GM12891 (cell line): ENCODE measurements around the gene FAM83D.

ENCODE experiments used
- DNase-seq: peaks from one replicate; pipeline ENCODE4 v3.0.0; 2011; ENCODE audit warnings: low spot score; ENCODE audit not compliant: insufficient read length
- FAIRE-seq: peaks from 2 replicates; lab custom pipeline; 2011; peaks lifted over from hg19 to GRCh38; lab: Jason Lieb, UNC
- PAX5 ChIP-seq: IDR thresholded peaks from 2 replicates; pipeline ENCODE4 v1.6.1; 2011; ENCODE audit warnings: low read length, moderate library complexity, mild to moderate bottlenecking; ENCODE audit not compliant: insufficient read depth, severe bottlenecking
- POLR2A ChIP-seq: IDR thresholded peaks from 2 replicates; pipeline ENCODE4 v1.6.1; 2011; ENCODE audit warnings: low read depth, low read length, control low read depth
- POLR2AphosphoS5 ChIP-seq: IDR thresholded peaks from 2 replicates; pipeline ENCODE4 v1.6.1; 2011; ENCODE audit warnings: low read depth, low read length, control low read depth
- POU2F2 ChIP-seq: IDR thresholded peaks from 2 replicates; pipeline ENCODE4 v1.6.1; 2011; ENCODE audit warnings: low read depth, mild to moderate bottlenecking, control low read depth, low read length, moderate library complexity
- SPI1 ChIP-seq: IDR thresholded peaks from 2 replicates; pipeline ENCODE4 v1.6.1; 2011; ENCODE audit warnings: low read depth, low read length, control low read depth
- TAF1 ChIP-seq: IDR thresholded peaks from 2 replicates; pipeline ENCODE4 v1.6.1; 2011; ENCODE audit warnings: low read depth, low read length, control low read depth

FAM83D gene

GRCh38 chr20:38934530-38934929, 8.3 kb downstream of the FAM83D start:
- TF ChIP-seq POU2F2 (no peak), PAX5 (no peak), TAF1 (no peak), POLR2A (no peak), SPI1 (no peak), POLR2AphosphoS5 (no peak)
- FAIRE-seq, result no peak
- no peak for DNase-seq

- TF ChIP-seq TAF1 (no peak), PAX5 (no peak), POU2F2 (no peak), POLR2AphosphoS5 (no peak), SPI1 (no peak), POLR2A (no peak)
- DNase-seq (no peak), FAIRE-seq (no peak)
Observed at GRCh38 chr20:38935285-38935684, 9.1 kb downstream of the FAM83D start.

- DNase-seq (no peak), FAIRE-seq (no peak)
- TF ChIP-seq POU2F2 (no peak), PAX5 (no peak), SPI1 (no peak), POLR2A (no peak), POLR2AphosphoS5 (no peak), TAF1 (no peak)
Observed at GRCh38 chr20:38935967-38936407, 9.8 kb downstream of the FAM83D start.

DNA sequence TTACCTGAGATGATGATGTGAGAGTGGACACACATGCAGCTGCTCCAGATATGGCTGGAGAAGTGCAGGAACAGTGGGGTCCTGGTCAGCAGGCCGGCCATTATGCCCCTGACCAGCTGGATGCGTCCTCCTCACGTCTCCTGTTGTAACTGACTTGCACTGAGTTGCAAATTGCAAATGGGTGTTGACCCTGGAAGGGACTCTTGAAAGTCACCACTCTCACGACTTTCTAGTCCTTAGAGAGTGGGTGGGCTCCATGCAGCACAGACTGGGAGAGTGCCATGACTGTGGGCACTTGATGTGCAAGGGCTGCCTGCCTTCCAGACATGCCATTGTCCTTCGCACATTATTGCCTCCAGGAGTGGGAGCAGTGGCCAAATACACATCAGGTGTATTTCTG, 10.8 kb downstream of the FAM83D start:
- DNase-seq (no peak), FAIRE-seq (no peak)
- no peak for TF ChIP-seq POLR2AphosphoS5
- no peak for TF ChIP-seq POU2F2
- TF ChIP-seq TAF1, result no peak
- TF ChIP-seq PAX5, result no peak
- no peak for TF ChIP-seq SPI1
- TF ChIP-seq POLR2A, result no peak

DNA sequence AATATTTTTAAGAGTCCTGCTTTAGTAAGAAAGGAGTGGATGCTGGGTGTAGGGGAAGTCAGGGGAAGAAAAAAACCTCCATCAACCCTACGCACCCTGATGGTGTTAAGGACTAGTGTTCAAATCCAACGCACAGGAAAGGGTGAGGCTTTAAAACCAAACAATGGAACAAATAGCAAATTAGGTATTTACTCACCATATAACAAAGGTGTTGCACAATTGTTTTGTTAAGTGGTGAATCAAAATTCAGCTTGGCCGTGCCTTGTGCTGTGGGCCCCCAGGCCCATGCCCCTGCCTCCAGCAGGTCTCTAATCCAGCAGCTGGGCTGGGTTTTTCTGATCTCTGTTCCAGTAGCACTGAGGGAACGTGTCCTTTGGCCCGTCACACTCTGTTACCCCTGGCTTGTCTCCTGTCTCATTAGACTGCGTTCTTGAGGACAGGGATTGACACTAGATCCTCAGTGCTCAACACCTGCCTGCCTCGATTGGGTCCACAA, 11.8 kb downstream of the FAM83D start:
- TF ChIP-seq POLR2A (no peak), POU2F2 (no peak), PAX5 (no peak), POLR2AphosphoS5 (no peak), SPI1 (no peak), TAF1 (no peak)
- FAIRE-seq (no peak), DNase-seq (no peak)

DNA sequence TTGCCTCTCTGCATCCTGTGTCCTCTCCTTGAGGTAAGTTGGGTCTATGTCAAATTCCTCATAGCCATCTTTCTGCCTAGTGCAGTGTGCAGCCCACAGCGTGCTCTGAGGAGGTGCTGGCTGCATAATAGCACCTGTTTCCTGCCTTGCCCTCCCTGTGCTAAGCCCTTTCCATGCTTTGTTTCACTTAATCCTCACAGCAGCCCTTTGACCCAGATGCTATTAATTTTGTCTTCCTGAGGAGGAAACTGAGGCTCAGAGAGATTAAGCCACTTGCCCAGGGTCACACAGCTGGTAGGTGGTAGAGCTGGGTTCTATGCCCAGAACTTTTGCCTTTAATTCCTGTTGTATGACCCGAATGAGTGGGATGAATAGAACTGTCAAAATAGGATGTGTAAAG, 13.5 kb downstream of the FAM83D start:
- no peak for FAIRE-seq
- DNase-seq, result no peak
- TF ChIP-seq POLR2AphosphoS5, result no peak
- no peak for TF ChIP-seq POLR2A
- TF ChIP-seq SPI1, result no peak
- no peak for TF ChIP-seq PAX5
- no peak for TF ChIP-seq TAF1
- no peak for TF ChIP-seq POU2F2

GRCh38 chr20:38940644-38941043, 14.4 kb downstream of the FAM83D start:
- FAIRE-seq, result no peak
- TF ChIP-seq TAF1 (no peak), POLR2AphosphoS5 (no peak), SPI1 (no peak), PAX5 (no peak), POU2F2 (no peak), POLR2A (no peak)
- DNase-seq, result no peak

GRCh38 chr20:38941726-38942389, 15.6 kb downstream of the FAM83D start:
- FAIRE-seq (no peak), DNase-seq (no peak)
- TF ChIP-seq POU2F2, result no peak
- no peak for TF ChIP-seq PAX5
- no peak for TF ChIP-seq TAF1
- no peak for TF ChIP-seq SPI1
- TF ChIP-seq POLR2A, result no peak
- no peak for TF ChIP-seq POLR2AphosphoS5

- FAIRE-seq, result no peak
- no peak for DNase-seq
- TF ChIP-seq SPI1 (no peak), POU2F2 (no peak), PAX5 (no peak), TAF1 (no peak), POLR2AphosphoS5 (no peak), POLR2A (no peak)
Observed at GRCh38 chr20:38945012-38945411, 18.8 kb downstream of the FAM83D start.

DNA sequence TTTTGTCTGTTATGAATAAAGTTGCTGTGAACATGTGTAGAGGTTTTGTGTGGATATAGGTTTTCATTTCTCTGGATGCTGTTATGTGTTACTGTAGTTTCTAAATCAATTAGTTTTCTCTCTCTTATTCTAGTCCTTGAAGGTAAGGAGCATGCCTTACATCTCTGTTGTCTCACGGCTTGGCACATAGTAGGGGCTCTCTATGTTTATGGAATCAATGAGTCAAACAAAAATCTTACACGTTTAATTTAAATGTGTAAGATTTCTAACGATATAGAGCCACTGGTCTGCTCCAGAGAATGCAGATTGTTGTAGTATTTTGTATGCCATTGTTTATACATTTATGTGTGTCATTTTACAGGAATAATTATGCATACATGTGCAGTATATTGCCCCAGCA, 20.6 kb downstream of the FAM83D start:
- DNase-seq (no peak), FAIRE-seq (no peak)
- TF ChIP-seq SPI1 (no peak), TAF1 (no peak), PAX5 (no peak), POLR2AphosphoS5 (no peak), POU2F2 (no peak), POLR2A (no peak)
